ENCODE data around the gene SPEG. TPM values are rescaled to one million over a fixed set of nuclear protein-coding genes. Genes with fewer than 3 reads are reported as not detected.

SPEG gene
- total and polyA plus RNA-seq, 2 donors (not counting 3 experiments of a cell fraction or from before 2014, with no cell fraction given), result 0.84 to 3.5 TPM

DNA sequence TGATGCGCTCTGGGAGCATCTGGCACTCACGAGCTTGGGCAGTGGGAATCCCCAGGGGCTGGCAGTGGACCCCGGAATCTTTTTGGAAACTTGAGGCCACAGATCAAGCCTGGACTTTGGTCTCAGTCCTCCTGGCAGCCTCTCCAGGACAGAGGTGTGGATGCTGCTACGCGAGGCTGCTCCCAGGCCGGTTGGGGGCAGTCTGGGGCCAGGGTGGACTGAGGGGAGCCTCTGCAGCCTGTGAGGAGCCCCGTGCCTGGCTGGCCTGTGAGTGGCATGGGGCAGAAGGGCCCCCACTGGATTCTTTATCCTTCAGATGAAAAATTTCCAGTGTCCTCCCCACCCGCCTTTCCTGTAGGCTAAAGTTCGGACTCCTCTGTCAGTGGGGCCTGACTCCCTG, 29.2 kb upstream of the SPEG start:
- Histone ChIP-seq H3K4me3 (replicated peaks in 1 of 3; ENCODE audit: insufficient read depth in 1 of 3, low read depth in 1 of 3, low read length in 3 of 3) (no peak overlapping the region), H3K27me3 (ENCODE audit: control insufficient read depth in 2 of 2, insufficient read depth in 2 of 2, low read length in 2 of 2) (peaks cover 0 to 1% of the 10 kb centered on the region in 2 experiments), H3K36me3 (ENCODE audit: control insufficient read depth in 2 of 2, extremely low read depth in 1 of 2, insufficient read depth in 2 of 2, low read length in 2 of 2) (no peaks in the 10 kb centered on the region), H4K20me1 (replicated peaks; ENCODE audit: control insufficient read depth, extremely low read depth, insufficient read depth, low read length) (no peaks in the 10 kb centered on the region), H3K9me3 (replicated peaks; ENCODE audit: control insufficient read depth, insufficient read depth, low read length) (no peaks in the 10 kb centered on the region), H3K27ac (ENCODE audit: insufficient read depth, low read depth, low read length) (no peak overlapping the region), H3K4me2 (ENCODE audit: insufficient read depth, low read length) (no peak overlapping the region), H3K9me1 (replicated peaks; ENCODE audit: control insufficient read depth, extremely low read depth, insufficient read depth, low read length) (no peaks in the 10 kb centered on the region), H3K4me1 (ENCODE audit: control insufficient read depth, extremely low read depth, insufficient read depth, low read length) (peaks cover 2% of the 10 kb centered on the region), H2AFZ (ENCODE audit: low read depth, low read length) (no peak overlapping the region), H3K79me2 (ENCODE audit: control insufficient read depth, insufficient read depth, low read length) (no peaks in the 10 kb centered on the region), H3K9ac (replicated peaks; ENCODE audit: extremely low read depth, insufficient read depth, low read length) (no peak overlapping the region)
- no TSS peak for BruUV-seq (replicated peaks)
- no peak for DNase-seq (ENCODE audit: low read depth, low spot score)
- POLR2A ChIA-PET, result no interaction called here
- TF ChIP-seq CTCF (IDR thresholded peaks at IDR 0.05; ENCODE audit: extremely low read depth in 1 of 2, insufficient read depth in 1 of 2, low read depth in 1 of 2, low read length in 2 of 2), result no peak
- FAIRE-seq, result no peak
- dilution Hi-C loops (cut with MboI; ENCODE audit: extremely low pct_ligation_motif_present, low sequenced_read_pairs) (no loop called here), intact Hi-C loops (cut with micrococcal nuclease) (no loop called here)
- CTCF ChIA-PET, result interaction anchor here (4.3 to 5.7 kb wide), 3 partner anchors 15 to 123 kb away, joined by 41 to 329 read pairs (median 50); partner anchors contain the start of gene DNPEP

- Histone ChIP-seq H3K4me3 (replicated peaks in 1 of 3; ENCODE audit: insufficient read depth in 1 of 3, low read depth in 1 of 3, low read length in 3 of 3) (no peak overlapping the region), H3K27ac (ENCODE audit: insufficient read depth, low read depth, low read length) (no peak overlapping the region), H3K4me2 (ENCODE audit: insufficient read depth, low read length) (no peak overlapping the region), H3K9me1 (replicated peaks; ENCODE audit: control insufficient read depth, extremely low read depth, insufficient read depth, low read length) (no peaks in the 10 kb centered on the region), H4K20me1 (replicated peaks; ENCODE audit: control insufficient read depth, extremely low read depth, insufficient read depth, low read length) (no peaks in the 10 kb centered on the region), H3K9me3 (replicated peaks; ENCODE audit: control insufficient read depth, insufficient read depth, low read length) (no peaks in the 10 kb centered on the region), H3K27me3 (ENCODE audit: control insufficient read depth in 2 of 2, insufficient read depth in 2 of 2, low read length in 2 of 2) (no peaks in the 10 kb centered on the region), H3K4me1 (ENCODE audit: control insufficient read depth, extremely low read depth, insufficient read depth, low read length) (peaks cover 2% of the 10 kb centered on the region), H2AFZ (ENCODE audit: low read depth, low read length) (no peak overlapping the region), H3K79me2 (ENCODE audit: control insufficient read depth, insufficient read depth, low read length) (no peaks in the 10 kb centered on the region), H3K36me3 (ENCODE audit: control insufficient read depth in 2 of 2, extremely low read depth in 1 of 2, insufficient read depth in 2 of 2, low read length in 2 of 2) (no peaks in the 10 kb centered on the region), H3K9ac (replicated peaks; ENCODE audit: extremely low read depth, insufficient read depth, low read length) (no peak overlapping the region)
- no peak for FAIRE-seq
- no TSS peak for BruUV-seq (replicated peaks)
- DNase-seq (ENCODE audit: low read depth, low spot score), result no peak
- intact Hi-C loops (cut with micrococcal nuclease) (no loop called here), dilution Hi-C loops (cut with MboI; ENCODE audit: extremely low pct_ligation_motif_present, low sequenced_read_pairs) (no loop called here)
- TF ChIP-seq MYC (IDR thresholded peaks at IDR 0.05; ENCODE audit: low read depth, low read length) (no peak), CTCF (IDR thresholded peaks at IDR 0.05; ENCODE audit: extremely low read depth in 1 of 2, insufficient read depth in 1 of 2, low read depth in 1 of 2, low read length in 2 of 2) (no peak), POLR2AphosphoS5 (IDR thresholded peaks at IDR 0.05; ENCODE audit: insufficient read depth, low read depth, low read length) (no peak), JUN (IDR thresholded peaks at IDR 0.05; ENCODE audit: borderline replicate concordance, insufficient read depth, insufficient read length, low read depth) (no peak), POLR2A (IDR thresholded peaks at IDR 0.05; ENCODE audit: low read depth, low read length) (no peak)
- ChIA-PET POLR2A (no interaction called here), CTCF (interaction anchor here (5.0 kb wide), 1 partner anchor 124 kb away, joined by 29 read pairs; no protein-coding TSS in a partner anchor)
These were observed 28.4 kb upstream of the SPEG start for GRCh38 chr2:219405958-219406860.
